ENCODE results near the gene EIF4EBP3.

DNA sequence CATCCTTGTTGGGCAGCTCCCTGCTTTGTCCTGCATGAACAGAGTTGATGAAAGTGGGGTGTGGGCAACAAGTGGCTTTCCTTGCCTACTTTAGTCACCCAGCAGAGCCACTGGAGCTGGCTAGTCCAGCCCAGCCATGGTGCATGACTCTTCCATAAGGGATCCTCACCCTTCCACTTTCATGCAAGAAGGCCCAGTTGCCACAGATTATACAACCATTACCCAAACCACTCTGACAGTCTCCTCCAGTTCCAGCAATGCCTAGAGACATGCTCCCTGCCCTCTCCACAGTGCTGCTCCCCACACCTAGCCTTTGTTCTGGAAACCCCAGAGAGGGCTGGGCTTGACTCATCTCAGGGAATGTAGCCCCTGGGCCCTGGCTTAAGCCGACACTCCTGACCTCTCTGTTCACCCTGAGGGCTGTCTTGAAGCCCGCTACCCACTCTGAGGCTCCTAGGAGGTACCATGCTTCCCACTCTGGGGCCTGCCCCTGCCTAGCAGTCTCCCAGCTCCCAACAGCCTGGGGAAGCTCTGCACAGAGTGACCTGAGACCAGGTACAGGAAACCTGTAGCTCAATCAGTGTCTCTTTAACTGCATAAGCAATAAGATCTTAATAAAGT is 21.1 kb downstream of the EIF4EBP3 start:
- TF ChIP-seq, protein P1, sequence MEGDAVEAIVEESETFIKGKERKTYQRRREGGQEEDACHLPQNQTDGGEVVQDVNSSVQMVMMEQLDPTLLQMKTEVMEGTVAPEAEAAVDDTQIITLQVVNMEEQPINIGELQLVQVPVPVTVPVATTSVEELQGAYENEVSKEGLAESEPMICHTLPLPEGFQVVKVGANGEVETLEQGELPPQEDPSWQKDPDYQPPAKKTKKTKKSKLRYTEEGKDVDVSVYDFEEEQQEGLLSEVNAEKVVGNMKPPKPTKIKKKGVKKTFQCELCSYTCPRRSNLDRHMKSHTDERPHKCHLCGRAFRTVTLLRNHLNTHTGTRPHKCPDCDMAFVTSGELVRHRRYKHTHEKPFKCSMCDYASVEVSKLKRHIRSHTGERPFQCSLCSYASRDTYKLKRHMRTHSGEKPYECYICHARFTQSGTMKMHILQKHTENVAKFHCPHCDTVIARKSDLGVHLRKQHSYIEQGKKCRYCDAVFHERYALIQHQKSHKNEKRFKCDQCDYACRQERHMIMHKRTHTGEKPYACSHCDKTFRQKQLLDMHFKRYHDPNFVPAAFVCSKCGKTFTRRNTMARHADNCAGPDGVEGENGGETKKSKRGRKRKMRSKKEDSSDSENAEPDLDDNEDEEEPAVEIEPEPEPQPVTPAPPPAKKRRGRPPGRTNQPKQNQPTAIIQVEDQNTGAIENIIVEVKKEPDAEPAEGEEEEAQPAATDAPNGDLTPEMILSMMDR (IDR thresholded peaks at IDR 0.05 in 4 of 5, conservative IDR thresholded peaks at IDR 0.05 in 1 of 5), result no peak
- no peak for TF ChIP-seq POLR2A (IDR thresholded peaks at IDR 0.05)
